Peyer's patch (tissue), 4 donors: ENCODE results near the gene FAM156B.
"Not testable (repeated sequence)": the region's sequence is repeated elsewhere in the genome, so short reads cannot be mapped to it uniquely, and the experiment has no call there.

Experiments
- CTCF ChIP-seq, 6 experiments: fragments of 450-650 bp in 4 of 6; fragments of 200-600 bp in 2 of 6; sonication (generic) in 1 of 6; IDR thresholded peaks; one replicate each; pipeline ENCODE4 v1.5.1; 2017 to 2019; ENCODE audit warnings: antibody characterized with exemption in 6 of 6, mild to moderate bottlenecking in 3 of 6, moderate library complexity in 1 of 6
- POLR2A ChIP-seq, 2 donors: fragments of 450-650 bp; IDR thresholded peaks; one replicate each; pipeline ENCODE4 v1.5.1; 2017; ENCODE audit warnings: antibody characterized with exemption in 2 of 2, mild to moderate bottlenecking in 2 of 2, moderate library complexity in 2 of 2

- TF ChIP-seq CTCF, POLR2A (IDR thresholded peaks at IDR 0.05): not testable (repeated sequence)
These were observed 23.3 kb upstream of the FAM156B start for GRCh38 chrX:52873825-52874224.
